ENCODE results near the gene PITPNM3. TPM values are rescaled to one million over a fixed set of nuclear protein-coding genes. Genes with fewer than 3 reads are reported as not detected.

Gene PITPNM3
- polyA plus RNA-seq: 10 to 100 TPM in 1 of 2 donors, 1 to 10 TPM in 1; 9.5 to 14.4 TPM

GRCh38 chr17:6556121-6557039 lies at the start of gene PITPNM3:
Gene PITPNM3, minus strand, starts transcription at chr17:6556555. Its CDS starts 149 bp downstream, at chr17:6556406.
- Histone ChIP-seq H3K36me3 (ENCODE audit: control insufficient read depth in 2 of 2, insufficient read depth in 2 of 2, low read length in 1 of 2) (no peaks in the 10 kb centered on the region), H3K4me3 (ENCODE audit: low read depth in 1 of 2, low read length in 2 of 2) (peak within 1 kb of the TSS; percentile 67 to 71), H3K27me3 (ENCODE audit: control insufficient read depth in 1 of 2, insufficient read depth in 2 of 2, low read length in 2 of 2) (no peaks in the 10 kb centered on the region), H3K27ac (ENCODE audit: low read depth in 2 of 2, low read length in 1 of 2) (peak within 1 kb of the TSS; percentile 90 to 96), H3K4me1 (ENCODE audit: control insufficient read depth in 2 of 2, insufficient read depth in 2 of 2, low read length in 1 of 2) (peaks cover 8 to 10% of the 10 kb centered on the region in 2 donors), H3K9me3 (ENCODE audit: control insufficient read depth in 2 of 2, insufficient read depth in 1 of 2, low read depth in 1 of 2, low read length in 1 of 2) (no peaks in the 10 kb centered on the region)
- 2 to 4% methylated on average over 27 to 119 of the region's 122 CpGs for WGBS, 2 donors

- Histone ChIP-seq H3K36me3 (ENCODE audit: control insufficient read depth in 2 of 2, insufficient read depth in 2 of 2, low read length in 1 of 2) (peaks cover 10 to 18% of the 10 kb centered on the region in 2 donors), H3K9me3 (ENCODE audit: control insufficient read depth in 2 of 2, insufficient read depth in 1 of 2, low read depth in 1 of 2, low read length in 1 of 2) (no peaks in the 10 kb centered on the region), H3K27ac (ENCODE audit: low read depth in 2 of 2, low read length in 1 of 2) (no peak overlapping the region), H3K4me1 (ENCODE audit: control insufficient read depth in 2 of 2, insufficient read depth in 2 of 2, low read length in 1 of 2) (no peaks in the 10 kb centered on the region), H3K27me3 (ENCODE audit: control insufficient read depth in 1 of 2, insufficient read depth in 2 of 2, low read length in 2 of 2) (no peaks in the 10 kb centered on the region), H3K4me3 (ENCODE audit: low read depth in 1 of 2, low read length in 2 of 2) (no peak overlapping the region)
- 93% methylated on average over 6 of the region's 6 CpGs for WGBS, 2 donors
These were observed 48.8 kb upstream of the PITPNM3 start for GRCh38 chr17:6605142-6605541.

GRCh38 chr17:6603744-6604325 lies 47.5 kb upstream of the PITPNM3 start:
- peaks cover 7 to 15% of the 10 kb centered on the region in 2 donors for H3K36me3 ChIP-seq (ENCODE audit: control insufficient read depth in 2 of 2, insufficient read depth in 2 of 2, low read length in 1 of 2)
- H3K27ac ChIP-seq (ENCODE audit: low read depth in 2 of 2, low read length in 1 of 2): no peak overlapping the region
- H3K27me3 ChIP-seq (ENCODE audit: control insufficient read depth in 1 of 2, insufficient read depth in 2 of 2, low read length in 2 of 2): no peaks in the 10 kb centered on the region
- H3K4me1 ChIP-seq (ENCODE audit: control insufficient read depth in 2 of 2, insufficient read depth in 2 of 2, low read length in 1 of 2): no peaks in the 10 kb centered on the region
- 60 to 67% methylated on average over 3 of the region's 3 CpGs for WGBS, 2 donors
- no peaks in the 10 kb centered on the region for H3K9me3 ChIP-seq (ENCODE audit: control insufficient read depth in 2 of 2, insufficient read depth in 1 of 2, low read depth in 1 of 2, low read length in 1 of 2)
- no peak overlapping the region for H3K4me3 ChIP-seq (ENCODE audit: low read depth in 1 of 2, low read length in 2 of 2)

GRCh38 chr17:6602141-6602540 lies 45.8 kb upstream of the PITPNM3 start:
- Histone ChIP-seq H3K27me3 (ENCODE audit: control insufficient read depth in 1 of 2, insufficient read depth in 2 of 2, low read length in 2 of 2) (no peaks in the 10 kb centered on the region), H3K36me3 (ENCODE audit: control insufficient read depth in 2 of 2, insufficient read depth in 2 of 2, low read length in 1 of 2) (peaks cover 9 to 13% of the 10 kb centered on the region in 2 donors), H3K9me3 (ENCODE audit: control insufficient read depth in 2 of 2, insufficient read depth in 1 of 2, low read depth in 1 of 2, low read length in 1 of 2) (no peaks in the 10 kb centered on the region), H3K4me3 (ENCODE audit: low read depth in 1 of 2, low read length in 2 of 2) (no peak overlapping the region), H3K4me1 (ENCODE audit: control insufficient read depth in 2 of 2, insufficient read depth in 2 of 2, low read length in 1 of 2) (no peaks in the 10 kb centered on the region), H3K27ac (ENCODE audit: low read depth in 2 of 2, low read length in 1 of 2) (no peak overlapping the region)
- WGBS, 2 donors: 90 to 91% methylated on average over 2 of the region's 2 CpGs

- Histone ChIP-seq H3K27ac (ENCODE audit: low read depth in 2 of 2, low read length in 1 of 2) (no peak overlapping the region), H3K4me1 (ENCODE audit: control insufficient read depth in 2 of 2, insufficient read depth in 2 of 2, low read length in 1 of 2) (no peaks in the 10 kb centered on the region), H3K36me3 (ENCODE audit: control insufficient read depth in 2 of 2, insufficient read depth in 2 of 2, low read length in 1 of 2) (peaks cover 9 to 20% of the 10 kb centered on the region in 2 donors), H3K27me3 (ENCODE audit: control insufficient read depth in 1 of 2, insufficient read depth in 2 of 2, low read length in 2 of 2) (no peaks in the 10 kb centered on the region), H3K4me3 (ENCODE audit: low read depth in 1 of 2, low read length in 2 of 2) (no peak overlapping the region), H3K9me3 (ENCODE audit: control insufficient read depth in 2 of 2, insufficient read depth in 1 of 2, low read depth in 1 of 2, low read length in 1 of 2) (no peaks in the 10 kb centered on the region)
These were observed 43.0 kb upstream of the PITPNM3 start for GRCh38 chr17:6599364-6599763.

- Histone ChIP-seq H3K27ac (ENCODE audit: low read depth in 2 of 2, low read length in 1 of 2) (no peak overlapping the region), H3K27me3 (ENCODE audit: control insufficient read depth in 1 of 2, insufficient read depth in 2 of 2, low read length in 2 of 2) (no peaks in the 10 kb centered on the region), H3K9me3 (ENCODE audit: control insufficient read depth in 2 of 2, insufficient read depth in 1 of 2, low read depth in 1 of 2, low read length in 1 of 2) (no peaks in the 10 kb centered on the region), H3K4me3 (ENCODE audit: low read depth in 1 of 2, low read length in 2 of 2) (no peak overlapping the region), H3K36me3 (ENCODE audit: control insufficient read depth in 2 of 2, insufficient read depth in 2 of 2, low read length in 1 of 2) (peaks cover 9 to 20% of the 10 kb centered on the region in 2 donors), H3K4me1 (ENCODE audit: control insufficient read depth in 2 of 2, insufficient read depth in 2 of 2, low read length in 1 of 2) (no peaks in the 10 kb centered on the region)
- 66 to 69% methylated on average over 1 of the region's 1 CpG for WGBS, 2 donors
These were observed 41.4 kb upstream of the PITPNM3 start for GRCh38 chr17:6597727-6598126.

- no peaks in the 10 kb centered on the region for H3K27me3 ChIP-seq (ENCODE audit: control insufficient read depth in 1 of 2, insufficient read depth in 2 of 2, low read length in 2 of 2)
- 91 to 95% methylated on average over 4 of the region's 4 CpGs for WGBS, 2 donors
- no peak overlapping the region for H3K4me3 ChIP-seq (ENCODE audit: low read depth in 1 of 2, low read length in 2 of 2)
- peaks cover 9 to 21% of the 10 kb centered on the region in 2 donors for H3K36me3 ChIP-seq (ENCODE audit: control insufficient read depth in 2 of 2, insufficient read depth in 2 of 2, low read length in 1 of 2)
- H3K27ac ChIP-seq (ENCODE audit: low read depth in 2 of 2, low read length in 1 of 2): no peak overlapping the region
- H3K9me3 ChIP-seq (ENCODE audit: control insufficient read depth in 2 of 2, insufficient read depth in 1 of 2, low read depth in 1 of 2, low read length in 1 of 2): no peaks in the 10 kb centered on the region
- H3K4me1 ChIP-seq (ENCODE audit: control insufficient read depth in 2 of 2, insufficient read depth in 2 of 2, low read length in 1 of 2): no peaks in the 10 kb centered on the region
These were observed 40.6 kb upstream of the PITPNM3 start for GRCh38 chr17:6596941-6597340.

- Histone ChIP-seq H3K36me3 (ENCODE audit: control insufficient read depth in 2 of 2, insufficient read depth in 2 of 2, low read length in 1 of 2) (peaks cover 9 to 26% of the 10 kb centered on the region in 2 donors), H3K27ac (ENCODE audit: low read depth in 2 of 2, low read length in 1 of 2) (no peak overlapping the region), H3K27me3 (ENCODE audit: control insufficient read depth in 1 of 2, insufficient read depth in 2 of 2, low read length in 2 of 2) (no peaks in the 10 kb centered on the region), H3K4me3 (ENCODE audit: low read depth in 1 of 2, low read length in 2 of 2) (no peak overlapping the region), H3K9me3 (ENCODE audit: control insufficient read depth in 2 of 2, insufficient read depth in 1 of 2, low read depth in 1 of 2, low read length in 1 of 2) (no peaks in the 10 kb centered on the region), H3K4me1 (ENCODE audit: control insufficient read depth in 2 of 2, insufficient read depth in 2 of 2, low read length in 1 of 2) (no peaks in the 10 kb centered on the region)
- WGBS, 2 donors: 75 to 78% methylated on average over 2 of the region's 2 CpGs
These were observed 40.2 kb upstream of the PITPNM3 start for GRCh38 chr17:6596511-6596910.

- no peaks in the 10 kb centered on the region for H3K27me3 ChIP-seq (ENCODE audit: control insufficient read depth in 1 of 2, insufficient read depth in 2 of 2, low read length in 2 of 2)
- H3K4me3 ChIP-seq (ENCODE audit: low read depth in 1 of 2, low read length in 2 of 2): no peak overlapping the region
- H3K27ac ChIP-seq (ENCODE audit: low read depth in 2 of 2, low read length in 1 of 2): no peak overlapping the region
- 92 to 94% methylated on average over 7 of the region's 7 CpGs for WGBS, 2 donors
- H3K4me1 ChIP-seq (ENCODE audit: control insufficient read depth in 2 of 2, insufficient read depth in 2 of 2, low read length in 1 of 2): no peaks in the 10 kb centered on the region
- H3K36me3 ChIP-seq (ENCODE audit: control insufficient read depth in 2 of 2, insufficient read depth in 2 of 2, low read length in 1 of 2): peaks cover 9 to 26% of the 10 kb centered on the region in 2 donors
- H3K9me3 ChIP-seq (ENCODE audit: control insufficient read depth in 2 of 2, insufficient read depth in 1 of 2, low read depth in 1 of 2, low read length in 1 of 2): no peaks in the 10 kb centered on the region
These were observed 39.7 kb upstream of the PITPNM3 start for GRCh38 chr17:6596081-6596480.
